Cortex of kidney (tissue), 1 donor: Measurements from ENCODE around the gene TMEM131L.
"Not testable (repeated sequence)": the region's sequence is repeated elsewhere in the genome, so short reads cannot be mapped to it uniquely, and the experiment has no call there.

ENCODE experiments used
- DNase-seq: peaks from one replicate; lab custom pipeline; 2025; lab: John Stamatoyannopoulos, UW

TMEM131L gene

GRCh38 chr4:153447175-153447905 lies 18.8 kb upstream of the TMEM131L start:
- no peak for DNase-seq

GRCh38 chr4:153448003-153448731 lies 18.0 kb upstream of the TMEM131L start:
- DNase-seq = no peak

GRCh38 chr4:153449338-153449737 lies 16.8 kb upstream of the TMEM131L start:
- no peak for DNase-seq

- DNase-seq = no peak
Measured at GRCh38 chr4:153450544-153450917, 15.6 kb upstream of the TMEM131L start.

GRCh38 chr4:153451145-153451544 lies 15.0 kb upstream of the TMEM131L start:
- DNase-seq = not testable (repeated sequence)

GRCh38 chr4:153451911-153452657 lies 14.1 kb upstream of the TMEM131L start:
- no peak for DNase-seq

- DNase-seq = no peak
Measured at GRCh38 chr4:153452658-153453378, 13.3 kb upstream of the TMEM131L start.

DNA sequence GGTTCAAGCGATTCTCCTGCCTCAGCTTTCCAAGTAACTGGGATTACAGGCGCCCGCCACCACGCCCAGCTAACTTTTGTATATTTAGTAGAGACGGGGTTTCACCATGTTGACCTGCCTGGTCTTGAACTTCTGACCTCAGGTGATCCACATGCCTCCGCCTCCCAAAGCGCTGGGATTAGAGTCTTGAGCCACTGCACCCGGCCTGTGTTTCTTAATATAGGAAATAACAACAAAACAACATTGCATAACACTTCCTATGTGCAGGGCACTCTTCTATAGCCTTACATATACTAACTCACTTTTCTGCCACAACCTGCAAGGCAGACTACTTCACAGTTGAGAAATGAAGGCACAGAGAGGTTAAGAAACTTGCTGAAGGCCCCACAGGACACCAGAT lies 12.8 kb upstream of the TMEM131L start:
- DNase-seq = no peak

GRCh38 chr4:153458969-153459368 lies 7.2 kb upstream of the TMEM131L start:
- DNase-seq = no peak

GRCh38 chr4:153461549-153461948 lies 4.6 kb upstream of the TMEM131L start:
- DNase-seq = not testable (repeated sequence)

GRCh38 chr4:153464068-153464467 lies 2.1 kb upstream of the TMEM131L start:
- no peak for DNase-seq

DNA sequence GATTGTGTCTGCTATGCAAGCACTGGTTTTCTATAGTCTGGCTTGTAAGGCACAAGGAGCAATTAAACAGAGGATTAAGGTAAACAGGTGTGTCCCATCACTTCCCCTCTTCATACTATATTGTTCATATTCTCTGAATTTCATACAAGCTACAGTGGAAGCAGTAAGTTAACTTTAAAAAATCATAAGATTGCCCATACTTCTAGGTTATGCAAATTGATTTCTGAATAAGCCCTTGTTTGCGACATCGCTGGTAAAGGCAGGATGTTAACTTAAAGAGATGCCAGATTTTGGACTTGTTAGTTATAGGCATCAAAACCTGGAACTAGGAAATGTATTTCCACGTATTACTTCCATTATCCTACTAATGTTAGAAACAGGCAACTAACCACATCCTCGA lies 1.0 kb upstream of the TMEM131L start:
- no peak for DNase-seq

- DNase-seq = no peak
Measured at GRCh38 chr4:153465615-153466080, 512 bp upstream of the TMEM131L start.

GRCh38 chr4:153466949-153467896 lies 1.1 kb downstream of the TMEM131L start:
- no peak for DNase-seq

DNA sequence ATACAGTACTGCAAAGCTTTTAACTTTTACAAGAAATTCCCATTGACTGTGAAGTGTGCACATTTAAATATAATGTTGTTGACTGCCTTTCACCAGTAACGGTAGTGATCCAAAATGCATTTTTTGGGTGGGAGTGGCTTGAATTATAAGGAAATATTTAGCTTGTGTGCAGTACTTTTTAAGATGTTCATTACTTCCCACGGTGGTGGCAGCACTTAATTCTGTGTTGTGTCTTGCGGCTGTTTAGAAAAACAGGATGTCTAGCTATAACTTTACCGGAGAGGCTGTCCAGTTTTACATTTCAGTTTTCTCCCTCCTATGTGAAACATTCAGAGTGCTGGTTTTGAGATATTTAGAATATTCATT lies 1.7 kb downstream of the TMEM131L start:
- DNase-seq = no peak

GRCh38 chr4:153468587-153468986 lies 2.4 kb downstream of the TMEM131L start:
- DNase-seq = no peak

GRCh38 chr4:153469031-153469430 lies 2.9 kb downstream of the TMEM131L start:
- no peak for DNase-seq

- DNase-seq = not testable (repeated sequence)
Measured at GRCh38 chr4:153471071-153471697, 5.0 kb downstream of the TMEM131L start.

DNA sequence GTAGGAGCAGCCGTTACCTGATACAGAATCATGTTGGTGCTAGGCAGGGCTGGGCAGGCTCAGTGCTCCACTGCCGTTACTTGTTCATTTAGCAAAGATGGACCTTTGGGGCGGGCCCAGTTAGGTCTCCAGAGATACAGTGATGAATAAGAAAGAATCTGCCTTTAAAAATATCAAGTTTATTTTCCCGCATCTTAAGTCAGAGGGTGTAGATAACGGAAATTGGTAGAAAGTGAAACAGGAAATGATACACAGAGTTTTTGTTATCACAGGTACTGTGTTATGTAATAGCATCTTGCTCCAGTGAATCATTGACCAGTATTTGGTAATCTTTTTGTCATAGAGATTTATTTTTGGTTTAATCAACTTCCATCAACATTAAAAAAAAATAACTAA lies 5.5 kb downstream of the TMEM131L start:
- no peak for DNase-seq
